ENCODE measurements around the gene DGKB. TPM values are rescaled to one million over a fixed set of nuclear protein-coding genes. Genes with fewer than 3 reads are reported as not detected.

DGKB gene
- total and polyA plus RNA-seq, 2 of the 8 experiments (the other 6 are each of a cell fraction or from before 2014, with no cell fraction given) = 1.9 to 2.6 TPM

DNA sequence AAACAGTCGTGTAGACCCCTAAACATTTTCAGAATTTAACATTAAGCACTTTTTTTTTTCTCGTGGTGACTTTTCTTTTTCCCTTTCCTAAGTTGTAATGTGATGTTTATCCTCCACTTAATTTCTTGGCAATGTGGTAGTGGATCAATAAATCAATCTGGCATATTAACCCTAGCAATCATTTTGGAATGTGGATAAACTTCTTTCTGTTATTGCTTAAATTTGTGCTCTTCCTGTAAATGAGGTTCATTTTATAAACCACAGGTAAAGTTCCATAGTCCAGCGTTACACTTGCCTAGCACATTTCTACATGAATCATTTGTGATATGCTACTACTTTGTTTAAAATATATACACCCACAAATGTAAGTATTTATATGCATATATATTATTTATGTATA, 665.7 kb downstream of the DGKB start:
- Histone ChIP-seq H2AK5ac (ENCODE audit: low read depth, low read length) (no peak overlapping the region), H3K4me2 (ENCODE audit: insufficient read depth in 1 of 2, low read depth in 2 of 2, low read length in 2 of 2) (no peak overlapping the region), H2BK12ac (ENCODE audit: low read depth, low read length) (no peak overlapping the region), H4K8ac (ENCODE audit: extremely low read depth, insufficient read depth, low read length) (no peak overlapping the region), H3K14ac (ENCODE audit: insufficient read length) (no peak overlapping the region), H2BK20ac (ENCODE audit: low read length) (no peak overlapping the region), H3K9me3 (ENCODE audit: insufficient read depth in 2 of 2, low read depth in 1 of 2, low read length in 1 of 2) (no peaks in the 10 kb centered on the region), H2AFZ (ENCODE audit: low read length) (no peak overlapping the region), H3K27me3 (replicated peaks in 1 of 4; ENCODE audit: control insufficient read depth in 3 of 4, extremely low read depth in 1 of 4, insufficient read depth in 3 of 4, low read length in 3 of 4) (no peaks in the 10 kb centered on the region), H3K36me3 (ENCODE audit: control insufficient read depth in 2 of 4, insufficient read depth in 4 of 4, low read length in 3 of 4) (no peaks in the 10 kb centered on the region), H3K56ac (replicated peaks; ENCODE audit: insufficient read length, low read depth, low read length) (no peak overlapping the region), H3K18ac (ENCODE audit: extremely low read depth, low read length) (no peak overlapping the region), H4K20me1 (replicated peaks in 1 of 2; ENCODE audit: control insufficient read depth in 1 of 2, insufficient read depth in 2 of 2, low read length in 2 of 2) (no peaks in the 10 kb centered on the region), H2BK15ac (ENCODE audit: low read length) (no peak overlapping the region), H4K91ac (replicated peaks; ENCODE audit: insufficient read length, low read length) (no peak overlapping the region), H3K79me2 (ENCODE audit: control insufficient read depth in 1 of 2, insufficient read depth in 2 of 2, low read length in 2 of 2) (no peaks in the 10 kb centered on the region), H2BK120ac (replicated peaks; ENCODE audit: low read depth, low read length) (no peak overlapping the region), H3K9ac (replicated peaks in 1 of 4; ENCODE audit: extremely low read depth in 1 of 4, low read depth in 3 of 4, low read length in 3 of 4) (no peak overlapping the region), H2BK5ac (ENCODE audit: low read depth, low read length) (no peak overlapping the region), H4K5ac (ENCODE audit: insufficient read length, low read depth, low read length) (no peak overlapping the region), H3K4me3 (ENCODE audit: extremely low read depth in 1 of 4, insufficient read depth in 2 of 4, low read depth in 3 of 4, low read length in 4 of 4) (no peak overlapping the region), H3K23ac (ENCODE audit: insufficient read length) (no peak overlapping the region), H3K27ac (ENCODE audit: low read depth, low read length) (no peak overlapping the region), H3K79me1 (ENCODE audit: low read depth, low read length) (no peaks in the 10 kb centered on the region), H3K4me1 (replicated peaks in 1 of 4; ENCODE audit: control insufficient read depth in 3 of 4, insufficient read depth in 4 of 4, low read length in 3 of 4) (no peaks in the 10 kb centered on the region), H3K23me2 (ENCODE audit: low read depth, low read length) (no peaks in the 10 kb centered on the region), H3K4ac (replicated peaks; ENCODE audit: insufficient read length, low read depth, low read length) (no peak overlapping the region)
- 64% methylated on average over 3 of the region's 3 CpGs; no CpG with 5 or more reads in 1 of the 2 experiments for WGBS, 2 experiments (ENCODE audit: extremely low coverage in 1 of 2, insufficient coverage in 1 of 2, insufficient read length in 1 of 2, insufficient replicate concordance in 2 of 2, low coverage in 1 of 2, low lambda C conversion rate in 2 of 2, missing lambda C conversion rate in 1 of 2)
- FAIRE-seq (no peak), DNase-seq (ENCODE audit: low read depth in 1 of 2, low spot score in 2 of 2) (no peak)
- POLR2A ChIA-PET (ENCODE audit: partially characterized antibody) = interaction anchor here (0.6 kb wide), 1 partner anchor 9 kb away, joined by 4 read pairs; no protein-coding TSS in a partner anchor
- CTCF ChIA-PET (ENCODE audit: partially characterized antibody) = no interaction called here
- TF ChIP-seq, protein P1, sequence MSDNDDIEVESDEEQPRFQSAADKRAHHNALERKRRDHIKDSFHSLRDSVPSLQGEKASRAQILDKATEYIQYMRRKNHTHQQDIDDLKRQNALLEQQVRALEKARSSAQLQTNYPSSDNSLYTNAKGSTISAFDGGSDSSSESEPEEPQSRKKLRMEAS (IDR thresholded peaks at IDR 0.05) = no peak
- TF ChIP-seq CTBP2 (IDR thresholded peaks at IDR 0.05; ENCODE audit: borderline replicate concordance, insufficient read depth, insufficient read length, low read length) = no peak
- no peak for TF ChIP-seq ZNF274 (IDR thresholded peaks at IDR 0.05; ENCODE audit: borderline replicate concordance, extremely low read depth, low read length)
- no peak for TF ChIP-seq EP300 (IDR thresholded peaks at IDR 0.05; ENCODE audit: borderline replicate concordance in 1 of 2, low read depth in 2 of 2, low read length in 2 of 2)
- no peak for TF ChIP-seq KDM1A (IDR thresholded peaks at IDR 0.05; ENCODE audit: borderline replicate concordance, low read length)
- TF ChIP-seq, protein P2, sequence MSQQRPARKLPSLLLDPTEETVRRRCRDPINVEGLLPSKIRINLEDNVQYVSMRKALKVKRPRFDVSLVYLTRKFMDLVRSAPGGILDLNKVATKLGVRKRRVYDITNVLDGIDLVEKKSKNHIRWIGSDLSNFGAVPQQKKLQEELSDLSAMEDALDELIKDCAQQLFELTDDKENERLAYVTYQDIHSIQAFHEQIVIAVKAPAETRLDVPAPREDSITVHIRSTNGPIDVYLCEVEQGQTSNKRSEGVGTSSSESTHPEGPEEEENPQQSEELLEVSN (IDR thresholded peaks at IDR 0.05) = no peak
- TF ChIP-seq GABPA (IDR thresholded peaks at IDR 0.05; ENCODE audit: borderline replicate concordance, insufficient read depth, low read length) = no peak
- TF ChIP-seq KDM4A (IDR thresholded peaks at IDR 0.05; ENCODE audit: low read depth, low read length, severe bottlenecking) = no peak
- TF ChIP-seq BCL11A (IDR thresholded peaks at IDR 0.05; ENCODE audit: low read depth in 2 of 2, low read length in 2 of 2) = no peak
- TF ChIP-seq HDAC2 (IDR thresholded peaks at IDR 0.05; ENCODE audit: borderline replicate concordance in 1 of 2, low read depth in 2 of 2, low read length in 2 of 2) = no peak

Data from H1 (cell line).